Tibial nerve (tissue), 4 donors: Measurements from ENCODE around the gene IFITM5. TPM values are rescaled to one million over a fixed set of nuclear protein-coding genes. Genes with fewer than 3 reads are reported as not detected.

ENCODE experiments used
- DNase-seq, 2 donors: peaks; one replicate each; pipeline ENCODE4 v3.0.0-alpha.2; 2019; ENCODE audit warnings: low spot score in 2 of 2
- H3K27ac ChIP-seq, 4 donors: fragments of 200-600 bp; sonication (generic) in 3 of 4; one replicate each; pipeline ENCODE4 v1.5.1; 2017 to 2019; ENCODE audit warnings: mild to moderate bottlenecking in 1 of 4
- H3K27me3 ChIP-seq, 2 donors: fragments of 200-600 bp; sonication (generic) in 1 of 2; one replicate each; pipeline versions ENCODE4 v1.5.1 to v1.6.0; 2017 to 2019
- H3K36me3 ChIP-seq, 3 donors: fragments of 200-600 bp; sonication (generic); one replicate each; pipeline ENCODE4 v1.5.1; 2018 to 2019
- H3K4me1 ChIP-seq, 4 donors: fragments of 200-600 bp; sonication (generic) in 3 of 4; one replicate each; pipeline ENCODE4 v1.5.1; 2017 to 2019
- H3K4me3 ChIP-seq, 4 donors: fragments of 200-600 bp; sonication (generic) in 3 of 4; one replicate each; pipeline ENCODE4 v1.5.1; 2017 to 2019; ENCODE audit warnings: mild to moderate bottlenecking in 1 of 4, moderate library complexity in 1 of 4
- H3K9me3 ChIP-seq, 4 donors: fragments of 200-600 bp; sonication (generic) in 3 of 4; one replicate each; pipeline ENCODE4 v1.5.1; 2017 to 2019
- EP300 ChIP-seq, 2 donors: sonication (generic); formaldehyde crosslinking; IDR thresholded peaks; one replicate each; pipeline ENCODE4 v1.6.1; 2017; ENCODE audit warnings: antibody characterized with exemption in 2 of 2, mild to moderate bottlenecking in 1 of 2
- POLR2A ChIP-seq, 2 donors: fragments of 450-650 bp; IDR thresholded peaks; one replicate each; pipeline ENCODE4 v1.6.1; 2017; ENCODE audit warnings: antibody characterized with exemption in 2 of 2, mild to moderate bottlenecking in 2 of 2, moderate library complexity in 2 of 2
- WGBS, 2 donors: methylation state at CpG; one replicate each; pipeline ENCODE4 v1.1.5; 2018; 5-methylcytosine and 5-hydroxymethylcytosine counted together
- total RNA-seq, 4 donors: library from RNA; depleted of rRNA; stranded (reverse); fragments of >200 nt; gene quantifications; one replicate each; pipeline ENCODE4 v1.1.0, GENCODE V29; 2016
- TF ChIP-seq, protein P1 (sequence below), 5 experiments: fragments of 200-600 bp in 3 of 5; fragments of 450-650 bp in 2 of 5; sonication (generic) in 3 of 5; IDR thresholded peaks; one replicate each; pipeline ENCODE4 v1.5.1; 2016 to 2019; ENCODE audit warnings: antibody characterized with exemption in 5 of 5, mild to moderate bottlenecking in 3 of 5, moderate library complexity in 2 of 5

The IFITM5 gene
- total RNA-seq, 4 donors from 2014 or later = not detected

DNA sequence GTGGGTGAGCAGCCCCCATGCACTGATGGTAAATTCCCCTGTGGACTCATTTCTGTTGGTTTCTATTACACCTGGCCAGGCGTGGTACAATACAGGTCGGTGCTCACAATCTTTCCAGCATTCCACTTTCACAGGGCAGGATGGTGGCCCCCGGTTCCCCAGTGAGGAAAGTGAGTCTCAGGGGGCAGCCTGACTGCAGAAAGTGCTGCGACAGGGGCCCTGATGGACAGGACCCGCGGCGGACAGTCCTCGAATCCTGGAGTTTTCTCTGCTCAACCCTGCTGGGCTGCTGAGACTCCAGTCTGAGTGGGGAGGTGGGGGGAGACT lies 13.5 kb downstream of the IFITM5 start:
- Histone ChIP-seq H3K9me3 (no peaks in the 10 kb centered on the region), H3K4me1 (peaks cover 0 to 28% (median 22%) of the 10 kb centered on the region in 4 donors), H3K27ac (no peak overlapping the region), H3K36me3 (no peaks in the 10 kb centered on the region), H3K27me3 (peaks cover 4 to 50% of the 10 kb centered on the region in 2 donors), H3K4me3 (no peak overlapping the region)
- DNase-seq = peak in 1 of 2 donors; percentile 3
- TF ChIP-seq EP300 (IDR thresholded peaks at IDR 0.05) (no peak), POLR2A (IDR thresholded peaks at IDR 0.05) (no peak)
- TF ChIP-seq, protein P1, sequence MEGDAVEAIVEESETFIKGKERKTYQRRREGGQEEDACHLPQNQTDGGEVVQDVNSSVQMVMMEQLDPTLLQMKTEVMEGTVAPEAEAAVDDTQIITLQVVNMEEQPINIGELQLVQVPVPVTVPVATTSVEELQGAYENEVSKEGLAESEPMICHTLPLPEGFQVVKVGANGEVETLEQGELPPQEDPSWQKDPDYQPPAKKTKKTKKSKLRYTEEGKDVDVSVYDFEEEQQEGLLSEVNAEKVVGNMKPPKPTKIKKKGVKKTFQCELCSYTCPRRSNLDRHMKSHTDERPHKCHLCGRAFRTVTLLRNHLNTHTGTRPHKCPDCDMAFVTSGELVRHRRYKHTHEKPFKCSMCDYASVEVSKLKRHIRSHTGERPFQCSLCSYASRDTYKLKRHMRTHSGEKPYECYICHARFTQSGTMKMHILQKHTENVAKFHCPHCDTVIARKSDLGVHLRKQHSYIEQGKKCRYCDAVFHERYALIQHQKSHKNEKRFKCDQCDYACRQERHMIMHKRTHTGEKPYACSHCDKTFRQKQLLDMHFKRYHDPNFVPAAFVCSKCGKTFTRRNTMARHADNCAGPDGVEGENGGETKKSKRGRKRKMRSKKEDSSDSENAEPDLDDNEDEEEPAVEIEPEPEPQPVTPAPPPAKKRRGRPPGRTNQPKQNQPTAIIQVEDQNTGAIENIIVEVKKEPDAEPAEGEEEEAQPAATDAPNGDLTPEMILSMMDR (IDR thresholded peaks at IDR 0.05) = no peak
- 83 to 92% methylated on average over 8 of the region's 8 CpGs for WGBS, 2 donors

DNA sequence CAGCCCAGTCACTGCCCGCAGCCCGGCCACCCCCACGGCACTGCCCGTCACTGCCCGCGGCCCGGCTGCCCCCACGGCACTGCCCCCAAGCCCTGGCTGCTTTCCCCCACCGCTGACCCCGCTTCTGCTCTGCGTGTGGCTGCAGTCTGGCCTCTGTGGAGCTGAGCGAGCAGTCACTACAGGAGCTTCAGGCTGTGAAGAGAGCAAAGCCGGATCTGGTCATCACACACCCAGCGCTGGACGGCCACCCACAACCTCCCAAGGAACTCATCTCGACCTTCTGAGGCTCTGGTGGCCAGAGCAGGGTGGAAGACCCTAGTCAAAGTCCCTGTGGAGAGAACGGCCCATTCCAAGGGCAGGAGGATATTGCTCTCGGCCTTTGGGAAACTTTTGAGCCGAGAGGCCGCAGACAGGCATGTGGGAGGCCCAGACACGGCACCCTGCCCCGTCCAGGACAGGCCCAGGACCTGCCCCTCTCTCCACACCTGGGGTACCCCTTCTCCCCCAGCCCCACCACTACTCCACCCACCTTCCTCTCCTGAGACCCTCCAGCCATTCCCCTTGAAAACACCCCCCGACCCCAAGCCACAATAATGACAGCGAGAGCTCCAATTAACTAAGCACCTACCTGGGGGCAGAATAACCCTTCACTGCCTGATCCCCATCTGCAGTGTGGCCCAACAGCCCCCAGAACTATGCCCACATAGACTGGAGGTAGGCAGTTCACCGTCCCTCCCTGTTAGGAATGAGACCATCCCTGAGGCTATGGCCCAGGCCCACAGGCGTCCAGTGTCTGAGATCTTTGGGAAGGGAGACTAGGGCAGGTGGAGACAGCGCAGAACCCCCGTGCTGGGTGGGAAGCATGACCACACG lies 14.1 kb downstream of the IFITM5 start:
- Histone ChIP-seq H3K4me1 (peaks cover 0 to 34% (median 25%) of the 10 kb centered on the region in 4 donors), H3K27ac (no peak overlapping the region), H3K4me3 (no peak overlapping the region), H3K36me3 (no peaks in the 10 kb centered on the region), H3K9me3 (no peaks in the 10 kb centered on the region), H3K27me3 (peaks cover 4 to 56% of the 10 kb centered on the region in 2 donors)
- TF ChIP-seq POLR2A (IDR thresholded peaks at IDR 0.05) = no peak
- no peak for TF ChIP-seq EP300 (IDR thresholded peaks at IDR 0.05)
- TF ChIP-seq, protein P1 (IDR thresholded peaks at IDR 0.05) = no peak
- peak in 1 of 2 donors; percentile 9 for DNase-seq
- 74 to 85% methylated on average over 17 to 28 of the region's 29 CpGs for WGBS, 2 donors

DNA sequence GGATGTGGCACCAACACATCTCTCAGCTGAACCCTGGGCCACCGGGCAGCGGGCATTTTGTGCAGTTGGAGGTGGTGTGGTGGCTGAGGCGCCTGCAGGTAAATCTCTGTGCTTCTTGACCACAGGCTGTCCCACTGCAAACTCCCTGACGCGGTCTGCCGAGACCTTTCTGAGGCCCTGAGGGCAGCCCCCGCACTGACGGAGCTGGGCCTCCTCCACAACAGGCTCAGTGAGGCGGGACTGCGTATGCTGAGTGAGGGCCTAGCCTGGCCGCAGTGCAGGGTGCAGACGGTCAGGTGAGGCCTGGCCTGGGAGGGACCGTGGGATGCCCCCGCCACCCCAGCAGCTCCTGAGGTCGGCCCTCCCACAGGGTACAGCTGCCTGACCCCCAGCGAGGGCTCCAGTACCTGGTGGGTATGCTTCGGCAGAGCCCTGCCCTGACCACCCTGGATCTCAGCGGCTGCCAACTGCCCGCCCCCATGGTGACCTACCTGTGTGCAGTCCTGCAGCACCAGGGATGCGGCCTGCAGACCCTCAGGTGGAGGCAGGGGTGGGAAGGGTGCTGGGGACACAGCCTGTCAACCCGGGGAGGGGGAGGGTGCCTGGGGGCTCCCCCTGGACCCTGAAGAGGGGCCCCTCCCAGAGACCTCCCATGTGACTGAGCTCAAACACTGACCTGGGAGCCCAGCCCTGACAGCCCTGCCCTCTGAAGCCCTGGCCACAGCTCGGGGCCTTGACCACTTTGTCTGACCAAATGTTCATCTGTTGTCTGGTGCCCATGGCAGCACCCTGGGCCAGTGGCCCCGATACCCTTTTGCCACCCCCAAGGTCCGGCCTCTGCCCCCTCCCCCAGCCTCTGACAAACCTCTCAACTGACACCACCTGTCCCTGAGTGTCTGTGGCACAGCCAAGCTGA lies 15.0 kb downstream of the IFITM5 start:
- H3K27ac ChIP-seq = no peak overlapping the region
- H3K9me3 ChIP-seq = no peaks in the 10 kb centered on the region
- TF ChIP-seq, protein P1 (IDR thresholded peaks at IDR 0.05) = no peak
- TF ChIP-seq POLR2A (IDR thresholded peaks at IDR 0.05) (no peak), EP300 (IDR thresholded peaks at IDR 0.05) (no peak)
- peaks cover 0 to 36% (median 27%) of the 10 kb centered on the region in 4 donors for H3K4me1 ChIP-seq
- DNase-seq = no peak
- no peaks in the 10 kb centered on the region for H3K36me3 ChIP-seq
- H3K27me3 ChIP-seq = peaks cover 4 to 65% of the 10 kb centered on the region in 2 donors
- WGBS, 2 donors = 80 to 81% methylated on average over 21 to 24 of the region's 24 CpGs
- no peak overlapping the region for H3K4me3 ChIP-seq

- no peaks in the 10 kb centered on the region for H3K9me3 ChIP-seq
- H3K36me3 ChIP-seq = no peaks in the 10 kb centered on the region
- peaks cover 4 to 71% of the 10 kb centered on the region in 2 donors for H3K27me3 ChIP-seq
- no peak overlapping the region for H3K4me3 ChIP-seq
- H3K4me1 ChIP-seq = peaks cover 0 to 39% (median 31%) of the 10 kb centered on the region in 4 donors
- H3K27ac ChIP-seq = no peak overlapping the region
- TF ChIP-seq POLR2A (IDR thresholded peaks at IDR 0.05) (no peak), EP300 (IDR thresholded peaks at IDR 0.05) (no peak)
- TF ChIP-seq, protein P1 (IDR thresholded peaks at IDR 0.05) = no peak
- DNase-seq = peak in 1 of 2 donors; percentile 2
- WGBS, 2 donors = 85 to 86% methylated on average over 23 of the region's 23 CpGs
These were observed 15.8 kb downstream of the IFITM5 start for GRCh38 chr11:283405-284104.
